GM18526 (cell line): ENCODE results near the gene SEPTIN14.

Source experiments
- POLR2A ChIP-seq: IDR thresholded peaks from 3 replicates; pipeline ENCODE4 v1.6.1; 2011; ENCODE audit not compliant: insufficient read length; ENCODE audit errors: extremely low read depth

Gene SEPTIN14

DNA sequence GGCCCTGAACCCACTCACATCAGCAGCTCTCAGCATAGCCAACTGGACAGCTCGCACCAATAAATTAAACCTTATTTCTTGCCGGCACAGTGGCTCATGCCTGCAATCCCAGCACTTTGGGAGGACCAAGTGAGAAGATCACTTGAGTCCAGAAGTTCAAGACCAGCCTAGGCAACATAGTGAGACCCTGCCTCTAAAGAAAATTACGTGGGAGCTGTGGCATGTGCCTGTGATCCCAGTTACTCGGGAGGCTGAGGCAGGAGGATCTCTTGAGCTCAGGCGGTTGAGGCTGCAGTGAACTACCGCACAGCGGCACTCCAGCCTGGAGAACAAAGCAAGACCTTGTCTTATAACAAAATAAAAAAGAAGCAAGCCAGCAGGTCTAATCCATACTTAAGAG, 75.7 kb downstream of the SEPTIN14 start:
- TF ChIP-seq POLR2A: no peak

DNA sequence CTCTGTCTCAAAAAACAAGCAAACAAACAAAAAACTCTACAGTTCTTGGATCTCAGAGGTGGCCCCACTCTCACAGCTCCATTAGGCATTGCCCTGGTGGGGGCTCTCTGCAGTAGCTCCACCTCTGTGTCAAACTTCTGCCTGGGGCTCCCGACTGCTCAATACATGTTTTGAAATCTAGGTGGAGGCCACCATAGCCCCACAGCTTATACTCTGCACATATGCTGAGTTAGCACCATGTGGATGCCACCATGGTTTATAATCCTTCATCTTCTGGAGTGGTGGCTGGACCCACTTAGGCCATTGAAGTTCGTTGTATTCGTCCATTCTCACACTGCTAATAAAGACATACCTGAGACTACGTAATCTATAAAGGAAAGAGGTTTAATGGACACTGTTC, 78.4 kb downstream of the SEPTIN14 start:
- TF ChIP-seq POLR2A: no peak

DNA sequence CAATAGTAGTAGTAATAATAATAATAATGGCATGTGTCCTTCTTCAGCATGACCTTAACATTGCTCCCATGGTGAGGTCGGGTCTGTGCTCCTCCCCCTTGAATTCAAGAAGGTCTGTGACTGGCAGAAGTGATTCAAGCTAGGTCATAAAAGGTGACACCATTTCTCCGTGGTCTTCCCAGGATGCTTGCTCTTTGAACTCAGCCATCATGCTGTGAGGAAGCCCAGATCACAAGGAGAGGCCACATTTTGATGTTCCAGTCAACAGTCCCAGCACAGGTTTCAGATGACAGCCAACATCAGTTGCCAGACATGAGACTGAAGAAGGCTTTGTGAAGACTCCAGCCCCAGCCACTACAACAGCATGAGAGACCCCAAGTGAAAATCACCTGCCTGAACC, 83.9 kb downstream of the SEPTIN14 start:
- no peak for TF ChIP-seq POLR2A

DNA sequence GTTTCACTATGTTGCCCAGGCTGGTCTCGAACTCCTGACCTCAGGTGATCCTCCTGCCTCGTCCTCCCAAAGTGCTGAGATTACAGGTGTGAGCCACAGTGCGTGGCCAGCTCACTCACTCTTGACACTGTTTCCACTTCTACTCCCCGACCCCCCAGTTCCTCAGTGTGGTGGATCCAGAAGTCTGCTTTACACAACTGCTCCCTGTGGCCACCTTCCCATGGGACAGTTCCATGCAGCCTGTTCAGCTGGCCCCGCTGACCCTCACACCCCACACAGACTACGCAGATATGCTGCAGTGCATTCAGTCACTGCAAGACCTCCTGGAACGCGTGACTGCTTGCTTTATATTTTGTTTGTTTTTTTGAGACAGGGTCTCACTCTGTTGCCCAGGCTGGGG, 86.4 kb downstream of the SEPTIN14 start:
- no peak for TF ChIP-seq POLR2A

DNA sequence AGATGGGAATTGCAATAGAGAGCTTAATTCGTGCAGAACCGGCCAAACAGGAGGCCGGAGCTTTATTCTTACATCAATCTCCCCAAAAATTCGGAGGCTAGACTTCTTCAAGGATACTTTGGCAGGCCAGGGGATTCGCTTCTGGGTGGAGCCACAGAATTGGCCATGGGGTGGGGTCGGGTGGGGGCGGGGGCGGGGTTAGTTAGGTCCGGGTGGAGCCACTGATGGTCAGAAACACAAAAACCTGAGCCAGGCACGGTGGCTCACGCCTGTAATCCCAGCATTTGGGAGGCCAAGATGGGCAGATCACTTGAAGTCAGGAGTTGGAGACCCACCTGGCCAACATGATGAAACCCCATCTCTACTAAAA, 87.5 kb downstream of the SEPTIN14 start:
- TF ChIP-seq POLR2A: no peak

DNA sequence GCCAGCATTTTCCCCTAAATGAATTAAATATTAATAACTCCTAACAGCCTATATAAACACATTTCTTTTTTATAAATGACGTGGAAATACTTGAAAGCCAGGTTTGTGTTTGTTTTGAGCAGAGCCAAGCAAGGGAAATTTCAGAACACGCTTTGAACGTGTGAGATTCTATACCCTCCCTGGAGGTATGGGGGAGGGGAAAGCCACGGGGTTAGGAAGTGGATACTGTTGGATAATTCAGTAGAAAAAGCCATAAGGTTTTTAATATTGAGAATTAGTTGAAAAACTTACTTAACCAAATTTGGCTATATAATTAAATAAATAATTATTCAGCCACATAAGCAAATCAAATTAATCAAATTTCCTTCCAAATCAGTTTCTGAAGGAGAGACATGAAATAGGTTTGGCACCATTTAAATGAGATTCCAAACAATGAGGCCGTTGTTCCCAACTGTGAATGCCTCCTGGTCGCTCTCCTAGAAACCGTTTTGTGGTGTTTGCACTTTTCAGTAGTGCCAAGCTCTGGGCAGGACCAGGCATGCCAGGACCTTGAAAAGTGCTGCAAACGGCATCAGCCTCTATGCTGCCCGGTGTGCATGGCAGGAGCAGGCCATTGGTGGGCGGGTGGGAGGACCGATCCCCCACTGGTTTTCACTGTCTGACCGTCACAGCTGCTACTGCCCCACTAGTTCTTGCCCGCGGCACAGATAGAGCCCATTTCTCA, 88.1 kb downstream of the SEPTIN14 start:
- no peak for TF ChIP-seq POLR2A

DNA sequence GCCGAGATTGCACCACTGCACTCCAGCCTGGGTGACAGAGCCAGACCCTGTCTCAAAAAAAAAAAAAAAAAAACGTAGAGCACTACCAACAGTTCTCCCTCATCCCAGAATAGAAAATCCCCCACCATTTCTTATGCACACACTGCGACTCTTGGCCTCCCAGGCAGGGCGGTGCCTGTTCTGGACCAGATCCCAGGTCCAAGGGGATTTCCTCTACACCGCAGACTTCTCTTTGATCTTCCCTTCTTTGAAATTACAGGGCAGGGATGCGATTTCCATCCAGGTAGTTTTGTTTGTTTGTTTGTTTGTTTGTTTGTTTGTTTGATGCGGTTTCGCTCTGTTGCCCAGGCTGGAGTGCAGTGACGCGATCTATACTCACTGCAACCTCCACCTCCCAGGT, 91.8 kb downstream of the SEPTIN14 start:
- no peak for TF ChIP-seq POLR2A
